GM10248 (cell line): ENCODE measurements around the gene NFIC.

Experiments used
- CTCF ChIA-PET: fragments of 300-600 bp; sonication (Branson Sonifier 250); formaldehyde crosslinking; extraction: SDS; loops from one replicate; lab custom pipeline; 2021; ENCODE audit warnings: antibody characterized with exemption; lab: Yijun Ruan, JAX
- POLR2A ChIA-PET: fragments of 350-650 bp; sonication (Branson Sonifier 250); formaldehyde crosslinking; extraction: SDS; loops from one replicate; lab custom pipeline; 2020; ENCODE audit warnings: antibody characterized with exemption; lab: Yijun Ruan, JAX
- DNase-seq: peaks from one replicate; pipeline ENCODE4 v3.0.0; 2012; ENCODE audit errors: extremely low spot score
- CTCF ChIP-seq: IDR thresholded peaks from 2 replicates; pipeline ENCODE4 v1.5.1; 2012; ENCODE audit warnings: mild to moderate bottlenecking, low read depth; ENCODE audit errors: extremely low read depth, missing control alignments, control extremely low read depth

The NFIC gene

GRCh38 chr19:3510727-3511126 lies 144.3 kb downstream of the NFIC start:
- CTCF ChIA-PET, result no interaction called here
- TF ChIP-seq CTCF, result no peak
- DNase-seq, result no peak
- POLR2A ChIA-PET, result no interaction called here

GRCh38 chr19:3511506-3512251 lies 145.3 kb downstream of the NFIC start:
- CTCF ChIA-PET, result interaction anchor here (1.4 kb wide), 1 partner anchor 39 kb away, joined by 3 read pairs; no protein-coding TSS in a partner anchor
- POLR2A ChIA-PET, result no interaction called here
- TF ChIP-seq CTCF, result no peak
- DNase-seq, result no peak

GRCh38 chr19:3512562-3513228 lies 146.3 kb downstream of the NFIC start:
- TF ChIP-seq CTCF, result no peak
- ChIA-PET POLR2A (interaction anchor here (0.5 kb wide), 1 partner anchor 460 kb away, joined by 3 read pairs; no protein-coding TSS in a partner anchor), CTCF (interaction anchor here (1.4 kb wide), 1 partner anchor 40 kb away, joined by 3 read pairs; no protein-coding TSS in a partner anchor)
- no peak for DNase-seq

GRCh38 chr19:3513229-3514140 lies 147.1 kb downstream of the NFIC start:
- no peak for DNase-seq
- TF ChIP-seq CTCF, result no peak
- ChIA-PET CTCF (interaction anchor here (1.4 kb wide), 1 partner anchor 41 kb away, joined by 3 read pairs; no protein-coding TSS in a partner anchor), POLR2A (no interaction called here)

GRCh38 chr19:3514930-3515329 lies 148.5 kb downstream of the NFIC start:
- no peak for TF ChIP-seq CTCF
- ChIA-PET CTCF (no interaction called here), POLR2A (no interaction called here)
- no peak for DNase-seq
